ENCODE data around the gene KRTAP5-6.
A peak's percentile ranks its signal among the peaks of the same experiment; 100 is the strongest.

GRCh38 chr11:1693327-1694063, 3.5 kb upstream of the KRTAP5-6 start:
- peak; percentile 92 for TF ChIP-seq CTCF (IDR thresholded peaks at IDR 0.05)
- TF ChIP-seq EZH2 (IDR thresholded peaks at IDR 0.05; ENCODE audit: borderline replicate concordance, insufficient read depth, low read depth, low read length, poor library complexity, severe bottlenecking) = no peak

All from B cell (primary cell).